RWPE2 (cell line): ENCODE results near the gene ELOB.

Experiments used
- ATAC-seq: fragments of 200-7000 bp; cut with Tn5 transposase; 3 replicates; pipeline ENCODE4 v1.9.1; 2021; ENCODE audit warnings: low read depth
- DNase-seq: peaks from one replicate; pipeline ENCODE4 v3.0.0-alpha.2; 2020; ENCODE audit warnings: low spot score
- H3K27ac ChIP-seq: fragments of 450-650 bp; 2 replicates; pipeline ENCODE4 v1.5.1; 2017; ENCODE audit warnings: mild to moderate bottlenecking; ENCODE audit not compliant: poor library complexity, severe bottlenecking
- H3K27me3 ChIP-seq: fragments of 250-450 bp; sonication (Bioruptor Pico); 2 replicates; pipeline ENCODE4 v1.5.1; 2021; ENCODE audit warnings: mild to moderate bottlenecking, moderate library complexity; ENCODE audit not compliant: insufficient read depth, poor library complexity, severe bottlenecking
- H3K36me3 ChIP-seq: fragments of 250-450 bp; sonication (Bioruptor Pico); 2 replicates; pipeline ENCODE4 v1.5.1; 2020; ENCODE audit warnings: low read depth, mild to moderate bottlenecking, moderate library complexity
- H3K4me1 ChIP-seq: fragments of 250-450 bp; sonication (Bioruptor Pico); 2 replicates; pipeline ENCODE4 v1.5.1; 2021; ENCODE audit warnings: mild to moderate bottlenecking, moderate library complexity; ENCODE audit not compliant: insufficient read depth, poor library complexity, severe bottlenecking
- H3K4me3 ChIP-seq: fragments of 250-450 bp; sonication (Bioruptor Pico); 2 replicates; pipeline ENCODE4 v1.5.1; 2021; ENCODE audit warnings: mild to moderate bottlenecking, moderate library complexity; ENCODE audit not compliant: severe bottlenecking
- H3K9me3 ChIP-seq: fragments of 250-450 bp; sonication (Bioruptor Pico); 2 replicates; pipeline ENCODE4 v1.5.1; 2021; ENCODE audit warnings: mild to moderate bottlenecking, moderate library complexity; ENCODE audit not compliant: severe bottlenecking
- TF ChIP-seq, protein P1 (sequence below): fragments of 450-650 bp; IDR thresholded peaks from one replicate; pipeline ENCODE4 v1.5.1; 2017; ENCODE audit warnings: mild to moderate bottlenecking, moderate library complexity; ENCODE audit not compliant: poor library complexity, severe bottlenecking

The ELOB gene

DNA sequence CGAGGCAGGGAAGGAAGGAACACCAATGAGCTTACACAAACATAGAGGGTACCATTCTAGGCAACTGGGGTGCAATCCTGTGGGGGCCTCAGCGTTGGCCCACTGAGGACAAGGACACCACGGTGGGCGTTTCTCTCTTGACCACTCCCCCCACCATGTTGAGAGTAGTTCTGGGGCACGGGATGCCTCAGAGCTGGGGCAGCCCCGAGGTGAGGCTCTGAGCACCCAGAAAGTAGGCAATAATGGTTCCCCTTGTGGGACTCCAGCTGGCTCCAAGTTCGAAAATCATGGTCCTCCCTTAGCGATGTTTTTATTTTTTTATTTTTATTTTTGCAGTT is 45.0 kb upstream of the ELOB start:
- ATAC-seq = no peak
- Histone ChIP-seq H3K27me3 (no peaks in the 10 kb centered on the region), H3K9me3 (no peaks in the 10 kb centered on the region), H3K4me3 (no peak overlapping the region), H3K36me3 (no peaks in the 10 kb centered on the region), H3K27ac (no peak overlapping the region), H3K4me1 (no peaks in the 10 kb centered on the region)
- TF ChIP-seq, protein P1, sequence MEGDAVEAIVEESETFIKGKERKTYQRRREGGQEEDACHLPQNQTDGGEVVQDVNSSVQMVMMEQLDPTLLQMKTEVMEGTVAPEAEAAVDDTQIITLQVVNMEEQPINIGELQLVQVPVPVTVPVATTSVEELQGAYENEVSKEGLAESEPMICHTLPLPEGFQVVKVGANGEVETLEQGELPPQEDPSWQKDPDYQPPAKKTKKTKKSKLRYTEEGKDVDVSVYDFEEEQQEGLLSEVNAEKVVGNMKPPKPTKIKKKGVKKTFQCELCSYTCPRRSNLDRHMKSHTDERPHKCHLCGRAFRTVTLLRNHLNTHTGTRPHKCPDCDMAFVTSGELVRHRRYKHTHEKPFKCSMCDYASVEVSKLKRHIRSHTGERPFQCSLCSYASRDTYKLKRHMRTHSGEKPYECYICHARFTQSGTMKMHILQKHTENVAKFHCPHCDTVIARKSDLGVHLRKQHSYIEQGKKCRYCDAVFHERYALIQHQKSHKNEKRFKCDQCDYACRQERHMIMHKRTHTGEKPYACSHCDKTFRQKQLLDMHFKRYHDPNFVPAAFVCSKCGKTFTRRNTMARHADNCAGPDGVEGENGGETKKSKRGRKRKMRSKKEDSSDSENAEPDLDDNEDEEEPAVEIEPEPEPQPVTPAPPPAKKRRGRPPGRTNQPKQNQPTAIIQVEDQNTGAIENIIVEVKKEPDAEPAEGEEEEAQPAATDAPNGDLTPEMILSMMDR = no peak
- no peak for DNase-seq

DNA sequence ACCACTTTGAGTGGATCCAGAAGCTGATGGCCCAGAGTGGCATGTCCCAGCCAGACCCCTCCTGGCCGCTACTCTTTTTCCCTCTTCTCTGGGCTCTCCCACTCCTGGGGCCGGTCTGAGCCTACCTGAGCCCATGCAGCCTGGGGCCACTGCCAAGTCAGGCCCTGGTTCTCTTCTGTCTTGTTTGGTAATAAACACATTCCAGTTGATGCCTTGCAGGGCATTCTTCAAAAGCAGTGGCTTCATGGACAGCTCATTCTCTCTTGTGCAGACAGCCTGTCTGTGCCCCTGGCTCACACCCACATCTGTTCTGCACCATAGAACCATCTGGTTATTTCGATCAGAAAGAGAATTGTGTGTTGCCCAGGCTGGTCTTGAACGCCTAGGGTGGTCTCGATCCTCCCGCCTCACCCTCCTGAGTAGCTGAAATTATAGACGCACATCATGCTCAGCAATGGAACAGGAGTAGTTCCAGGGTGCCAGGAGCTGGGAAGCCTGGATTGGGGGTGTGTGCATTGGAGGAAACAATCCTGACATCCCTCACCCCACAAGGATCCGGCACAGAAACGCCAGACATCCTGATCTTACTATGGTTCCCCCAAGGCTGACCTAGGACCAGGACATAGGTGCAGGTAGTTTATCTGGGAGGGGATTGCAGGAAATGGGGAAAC is 44.5 kb upstream of the ELOB start:
- no peaks in the 10 kb centered on the region for H3K27me3 ChIP-seq
- DNase-seq (no peak), ATAC-seq (no peak)
- no peak overlapping the region for H3K4me3 ChIP-seq
- H3K36me3 ChIP-seq = no peaks in the 10 kb centered on the region
- no peaks in the 10 kb centered on the region for H3K4me1 ChIP-seq
- TF ChIP-seq, protein P1 = no peak
- no peaks in the 10 kb centered on the region for H3K9me3 ChIP-seq
- H3K27ac ChIP-seq = no peak overlapping the region

DNA sequence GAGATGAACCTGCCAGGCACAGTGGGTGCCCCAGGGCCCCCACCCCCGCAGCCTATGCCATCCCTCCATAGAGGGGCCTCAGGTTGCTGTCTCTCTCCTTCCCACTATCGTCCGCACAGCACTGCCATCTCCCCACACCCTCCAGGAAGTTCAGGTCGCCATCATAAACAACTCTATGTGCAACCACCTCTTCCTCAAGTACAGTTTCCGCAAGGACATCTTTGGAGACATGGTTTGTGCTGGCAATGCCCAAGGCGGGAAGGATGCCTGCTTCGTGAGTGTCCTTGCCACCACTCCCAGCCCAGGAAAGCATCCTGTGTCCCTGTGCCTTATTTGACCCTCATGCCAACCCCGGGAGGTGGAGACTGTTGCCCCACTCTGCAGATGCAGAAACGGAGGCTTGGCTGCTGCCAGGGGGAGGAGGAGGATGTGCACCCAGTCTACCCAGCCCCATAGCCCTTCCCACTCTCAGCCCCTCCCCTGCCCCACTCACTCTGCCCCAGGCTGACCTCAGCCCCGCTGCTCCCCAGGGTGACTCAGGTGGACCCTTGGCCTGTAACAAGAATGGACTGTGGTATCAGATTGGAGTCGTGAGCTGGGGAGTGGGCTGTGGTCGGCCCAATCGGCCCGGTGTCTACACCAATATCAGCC is 43.9 kb upstream of the ELOB start:
- Histone ChIP-seq H3K9me3 (no peaks in the 10 kb centered on the region), H3K27ac (no peak overlapping the region), H3K36me3 (no peaks in the 10 kb centered on the region), H3K4me3 (no peak overlapping the region), H3K27me3 (no peaks in the 10 kb centered on the region), H3K4me1 (no peaks in the 10 kb centered on the region)
- TF ChIP-seq, protein P1 = no peak
- DNase-seq = no peak
- no peak for ATAC-seq

DNA sequence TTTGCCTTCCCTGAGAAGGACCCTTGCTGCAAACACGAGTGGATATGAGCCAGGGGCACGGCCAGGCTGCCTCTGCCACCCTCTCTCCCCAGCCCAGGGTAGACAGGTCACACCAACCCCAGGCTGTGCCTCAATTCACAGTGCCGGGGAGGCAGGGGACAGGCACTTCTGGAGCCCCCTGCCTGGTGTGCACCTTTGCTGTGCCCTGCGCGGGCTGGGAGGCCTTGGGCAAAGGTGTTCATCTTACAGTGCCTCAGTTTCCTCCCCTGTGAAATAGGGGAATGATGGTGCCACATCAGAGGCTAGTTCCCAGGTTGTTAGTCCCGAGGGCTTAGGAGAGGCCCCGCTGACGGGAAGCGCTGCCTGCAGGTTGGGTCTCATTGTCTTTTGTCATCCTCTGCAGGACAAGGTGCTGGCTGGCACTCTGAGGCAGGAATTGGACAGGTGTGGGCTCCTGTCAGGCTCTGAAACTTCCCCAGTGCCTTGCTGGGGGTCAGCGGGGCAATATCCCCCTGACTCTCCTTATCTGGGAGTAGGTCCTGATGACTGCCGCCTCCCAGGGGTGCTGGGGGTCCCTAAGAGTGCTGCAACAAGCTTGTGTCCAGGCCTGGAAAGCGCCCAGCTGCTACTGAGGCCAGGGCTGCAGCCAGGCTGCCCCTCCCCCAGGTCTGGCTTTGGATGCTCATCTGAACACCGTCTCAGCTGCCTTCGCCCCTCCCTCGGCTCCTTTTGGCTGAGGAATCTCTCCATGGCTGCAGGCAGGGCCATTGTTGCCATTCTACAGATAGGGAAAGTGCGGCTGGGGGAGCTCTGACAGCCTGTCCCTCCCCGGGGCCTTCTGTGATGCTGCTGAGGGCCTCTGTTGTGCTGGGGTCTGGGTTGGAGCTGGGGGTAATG is 43.1 kb upstream of the ELOB start:
- DNase-seq (peak; percentile 38), ATAC-seq (no peak)
- Histone ChIP-seq H3K27me3 (no peaks in the 10 kb centered on the region), H3K4me1 (no peaks in the 10 kb centered on the region), H3K4me3 (no peak overlapping the region), H3K9me3 (no peaks in the 10 kb centered on the region), H3K36me3 (no peaks in the 10 kb centered on the region), H3K27ac (no peak overlapping the region)
- TF ChIP-seq, protein P1 = no peak
